HFF-Myc (cell line): ENCODE results near the gene TCL1B.

Source experiments
- DNase-seq: peaks from one replicate; pipeline ENCODE4 v3.0.0-alpha.2; 2011; ENCODE audit warnings: low read depth; ENCODE audit errors: extremely low read depth
- H3K4me3 ChIP-seq: replicated peaks from 2 replicates; pipeline ENCODE4 v1.5.1; 2011; ENCODE audit warnings: low read depth, mild to moderate bottlenecking, control low read depth, low read length
- TF ChIP-seq, protein P1 (sequence below): IDR thresholded peaks from 2 replicates; pipeline ENCODE4 v1.5.1; 2012; ENCODE audit warnings: mild to moderate bottlenecking, low read depth, low read length, control low read depth; ENCODE audit errors: missing control alignments

TCL1B gene

GRCh38 chr14:95685978-95686922 lies at the start of gene TCL1B:
TCL1B (plus strand) TSS chr14:95686426; CDS start chr14:95686468, 42 bp downstream.
- no peak within 1 kb of the TSS for H3K4me3 ChIP-seq
- TF ChIP-seq, protein P1, sequence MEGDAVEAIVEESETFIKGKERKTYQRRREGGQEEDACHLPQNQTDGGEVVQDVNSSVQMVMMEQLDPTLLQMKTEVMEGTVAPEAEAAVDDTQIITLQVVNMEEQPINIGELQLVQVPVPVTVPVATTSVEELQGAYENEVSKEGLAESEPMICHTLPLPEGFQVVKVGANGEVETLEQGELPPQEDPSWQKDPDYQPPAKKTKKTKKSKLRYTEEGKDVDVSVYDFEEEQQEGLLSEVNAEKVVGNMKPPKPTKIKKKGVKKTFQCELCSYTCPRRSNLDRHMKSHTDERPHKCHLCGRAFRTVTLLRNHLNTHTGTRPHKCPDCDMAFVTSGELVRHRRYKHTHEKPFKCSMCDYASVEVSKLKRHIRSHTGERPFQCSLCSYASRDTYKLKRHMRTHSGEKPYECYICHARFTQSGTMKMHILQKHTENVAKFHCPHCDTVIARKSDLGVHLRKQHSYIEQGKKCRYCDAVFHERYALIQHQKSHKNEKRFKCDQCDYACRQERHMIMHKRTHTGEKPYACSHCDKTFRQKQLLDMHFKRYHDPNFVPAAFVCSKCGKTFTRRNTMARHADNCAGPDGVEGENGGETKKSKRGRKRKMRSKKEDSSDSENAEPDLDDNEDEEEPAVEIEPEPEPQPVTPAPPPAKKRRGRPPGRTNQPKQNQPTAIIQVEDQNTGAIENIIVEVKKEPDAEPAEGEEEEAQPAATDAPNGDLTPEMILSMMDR: no peak

GRCh38 chr14:95644981-95645380 lies 41.2 kb upstream of the TCL1B start:
- no peak for DNase-seq
- no peak overlapping the region for H3K4me3 ChIP-seq
- TF ChIP-seq, protein P1: no peak

More at GRCh38 chr14:95685978-95686922, at the start of gene TCL1B:
- no peak for DNase-seq

- TF ChIP-seq, protein P1: no peak
These were observed 40.7 kb upstream of the TCL1B start for GRCh38 chr14:95645389-95645996.

GRCh38 chr14:95647926-95648325 lies 38.3 kb upstream of the TCL1B start:
- DNase-seq: no peak
- H3K4me3 ChIP-seq: no peak overlapping the region
- TF ChIP-seq, protein P1: no peak

More at GRCh38 chr14:95645389-95645996, 40.7 kb upstream of the TCL1B start:
- DNase-seq: no peak
- H3K4me3 ChIP-seq: no peak overlapping the region

DNA sequence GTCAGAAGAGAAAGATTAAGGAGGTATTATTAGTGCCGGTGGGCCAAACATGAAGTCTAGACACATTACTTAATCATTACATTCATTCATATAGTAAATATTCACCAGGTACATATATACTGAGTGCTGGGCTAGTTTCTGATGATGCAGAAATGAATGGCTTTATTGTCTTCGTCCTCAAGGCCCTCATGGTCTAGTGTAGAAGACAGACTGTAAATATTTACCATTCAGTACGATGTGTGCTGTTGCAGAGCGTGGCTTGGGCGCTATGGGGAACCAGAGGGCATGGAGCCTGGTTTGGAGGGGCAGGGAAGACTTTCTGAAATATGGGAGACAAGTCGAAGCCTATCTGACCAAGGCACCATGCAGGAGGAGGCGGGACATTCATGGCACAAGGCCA lies 37.0 kb upstream of the TCL1B start:
- no peak overlapping the region for H3K4me3 ChIP-seq
- DNase-seq: no peak
- TF ChIP-seq, protein P1: no peak

DNA sequence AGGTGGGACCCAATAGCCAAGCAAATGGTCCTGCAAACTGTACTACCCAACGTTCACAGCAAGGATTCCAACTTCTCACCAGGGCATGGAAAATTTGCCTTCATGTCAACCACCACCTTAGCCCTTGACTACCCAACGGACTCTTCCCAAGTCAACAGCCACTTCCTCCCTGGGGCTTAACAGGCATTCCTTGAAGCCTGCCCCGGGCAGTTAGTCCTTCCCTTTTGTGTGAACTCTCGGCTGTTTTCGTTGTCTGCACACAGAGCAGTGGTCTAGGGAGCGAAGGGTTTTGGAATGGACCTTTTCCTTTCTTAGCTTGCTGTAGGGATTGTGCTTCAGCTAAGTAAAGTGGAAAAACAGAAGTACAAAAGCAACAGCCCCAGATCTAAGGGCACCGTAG lies 35.2 kb upstream of the TCL1B start:
- TF ChIP-seq, protein P1: no peak
- H3K4me3 ChIP-seq: no peak overlapping the region
- DNase-seq: no peak
